Measurements from ENCODE around the gene R3HDML.

R3HDML gene

GRCh38 chr20:44395461-44396340 lies 58.9 kb downstream of the R3HDML start:
- DNase-seq = no peak
- intact Hi-C loops (cut with DNase I) = no loop called here

GRCh38 chr20:44396369-44397130 lies 59.7 kb downstream of the R3HDML start:
- no peak for DNase-seq
- intact Hi-C loops (cut with DNase I) = no loop called here

GRCh38 chr20:44398335-44398734 lies 61.5 kb downstream of the R3HDML start:
- intact Hi-C loops (cut with DNase I) = no loop called here
- no peak for DNase-seq

- intact Hi-C loops (cut with DNase I) = no loop called here
- DNase-seq = no peak
These were observed 62.6 kb downstream of the R3HDML start for GRCh38 chr20:44399446-44399845.

GRCh38 chr20:44400671-44400969 lies 63.8 kb downstream of the R3HDML start:
- intact Hi-C loops (cut with DNase I) = no loop called here
- DNase-seq = peak in 1 of 10 donors; percentile 37

All from posterior cingulate gyrus (tissue), 11 donors.